Activated naive CD4-positive, alpha-beta T cell treated with anti-CD3 and anti-CD28 coated beads, Interleukin-2, amount 10 ng/mL, durations not matched to agents 7 days and 5 days (primary cell): ENCODE data around the gene AUTS2.

ENCODE experiments used
- CTCF ChIA-PET: fragments of 350-600 bp; sonication (Branson Sonifier 250); formaldehyde crosslinking; loops from one replicate; lab custom pipeline; 2021; ENCODE audit warnings: antibody characterized with exemption; lab: Charles Lee
- DNase-seq: peaks from one replicate; pipeline ENCODE4 v3.0.0-alpha.2; 2020
- H3K27ac Mint-ChIP-seq: one replicate; pipeline ENCODE4 v1.8.0; 2021; ENCODE audit warnings: mild to moderate bottlenecking, moderate library complexity, mixed read lengths
- H3K27me3 Mint-ChIP-seq: one replicate; pipeline ENCODE4 v1.8.0; 2021; ENCODE audit warnings: mild to moderate bottlenecking, mixed read lengths
- H3K36me3 Mint-ChIP-seq: one replicate; pipeline ENCODE4 v1.8.0; 2021; ENCODE audit warnings: mixed read lengths
- H3K4me1 Mint-ChIP-seq: one replicate; pipeline ENCODE4 v1.8.0; 2021; ENCODE audit warnings: mixed read lengths
- H3K4me3 Mint-ChIP-seq: one replicate; pipeline ENCODE4 v1.8.0; 2021; ENCODE audit warnings: mild to moderate bottlenecking, moderate library complexity, mixed read lengths
- H3K9me3 Mint-ChIP-seq: one replicate; pipeline ENCODE4 v1.8.0; 2021; ENCODE audit warnings: mixed read lengths

AUTS2 gene

GRCh38 chr7:69818636-69819332 is 220.5 kb downstream of the AUTS2 start:
- no peaks in the 10 kb centered on the region for H3K27me3 Mint-ChIP-seq
- CTCF ChIA-PET: no interaction called here
- peaks cover 1% of the 10 kb centered on the region for H3K9me3 Mint-ChIP-seq
- no peak overlapping the region for H3K27ac Mint-ChIP-seq
- no peaks in the 10 kb centered on the region for H3K36me3 Mint-ChIP-seq
- no peak overlapping the region for H3K4me3 Mint-ChIP-seq
- DNase-seq: no peak
- peaks cover 5% of the 10 kb centered on the region for H3K4me1 Mint-ChIP-seq

GRCh38 chr7:69819333-69819705 is 221.0 kb downstream of the AUTS2 start:
- H3K4me3 Mint-ChIP-seq: no peak overlapping the region
- H3K36me3 Mint-ChIP-seq: no peaks in the 10 kb centered on the region
- DNase-seq: no peak
- no peak overlapping the region for H3K27ac Mint-ChIP-seq
- H3K27me3 Mint-ChIP-seq: no peaks in the 10 kb centered on the region
- peaks cover 1% of the 10 kb centered on the region for H3K9me3 Mint-ChIP-seq
- peaks cover 6% of the 10 kb centered on the region for H3K4me1 Mint-ChIP-seq
- CTCF ChIA-PET: no interaction called here

- peaks cover 11% of the 10 kb centered on the region for H3K4me1 Mint-ChIP-seq
- H3K4me3 Mint-ChIP-seq: no peak overlapping the region
- H3K36me3 Mint-ChIP-seq: no peaks in the 10 kb centered on the region
- H3K27me3 Mint-ChIP-seq: no peaks in the 10 kb centered on the region
- no peak for DNase-seq
- CTCF ChIA-PET: no interaction called here
- H3K9me3 Mint-ChIP-seq: peaks cover 1% of the 10 kb centered on the region
- no peak overlapping the region for H3K27ac Mint-ChIP-seq
These were observed 222.4 kb downstream of the AUTS2 start for GRCh38 chr7:69820479-69821192.

GRCh38 chr7:69822386-69822785 is 224.1 kb downstream of the AUTS2 start:
- peaks cover 11% of the 10 kb centered on the region for H3K4me1 Mint-ChIP-seq
- H3K4me3 Mint-ChIP-seq: no peak overlapping the region
- DNase-seq: no peak
- H3K27ac Mint-ChIP-seq: no peak overlapping the region
- no peaks in the 10 kb centered on the region for H3K36me3 Mint-ChIP-seq
- CTCF ChIA-PET: no interaction called here
- no peaks in the 10 kb centered on the region for H3K27me3 Mint-ChIP-seq
- H3K9me3 Mint-ChIP-seq: peaks cover 1% of the 10 kb centered on the region

GRCh38 chr7:69823151-69823744 is 225.0 kb downstream of the AUTS2 start:
- H3K4me1 Mint-ChIP-seq: peaks cover 11% of the 10 kb centered on the region
- CTCF ChIA-PET: no interaction called here
- no peak overlapping the region for H3K27ac Mint-ChIP-seq
- no peaks in the 10 kb centered on the region for H3K36me3 Mint-ChIP-seq
- H3K9me3 Mint-ChIP-seq: peaks cover 1% of the 10 kb centered on the region
- DNase-seq: no peak
- peak overlapping the region; percentile 19 for H3K4me3 Mint-ChIP-seq
- H3K27me3 Mint-ChIP-seq: no peaks in the 10 kb centered on the region

GRCh38 chr7:69825113-69825972 is 227.1 kb downstream of the AUTS2 start:
- Mint-ChIP-seq H3K4me1 (peaks cover 11% of the 10 kb centered on the region), H3K27ac (no peak overlapping the region), H3K27me3 (no peaks in the 10 kb centered on the region), H3K9me3 (no peaks in the 10 kb centered on the region), H3K36me3 (no peaks in the 10 kb centered on the region), H3K4me3 (no peak overlapping the region)
- DNase-seq: no peak
- CTCF ChIA-PET: no interaction called here

GRCh38 chr7:69826283-69826682 is 228.0 kb downstream of the AUTS2 start:
- no peak overlapping the region for H3K4me3 Mint-ChIP-seq
- H3K27me3 Mint-ChIP-seq: no peaks in the 10 kb centered on the region
- no peaks in the 10 kb centered on the region for H3K9me3 Mint-ChIP-seq
- no peak overlapping the region for H3K27ac Mint-ChIP-seq
- CTCF ChIA-PET: interaction anchor here (0.7 kb wide), 1 partner anchor 314 kb away, joined by 3 read pairs; no protein-coding TSS in a partner anchor
- peaks cover 11% of the 10 kb centered on the region for H3K4me1 Mint-ChIP-seq
- no peaks in the 10 kb centered on the region for H3K36me3 Mint-ChIP-seq
- DNase-seq: no peak

GRCh38 chr7:69827140-69827539 is 228.9 kb downstream of the AUTS2 start:
- Mint-ChIP-seq H3K4me3 (no peak overlapping the region), H3K9me3 (no peaks in the 10 kb centered on the region), H3K36me3 (no peaks in the 10 kb centered on the region), H3K27ac (no peak overlapping the region), H3K27me3 (no peaks in the 10 kb centered on the region), H3K4me1 (peaks cover 11% of the 10 kb centered on the region)
- CTCF ChIA-PET: no interaction called here
- DNase-seq: no peak

- CTCF ChIA-PET: no interaction called here
- no peak for DNase-seq
- Mint-ChIP-seq H3K27me3 (no peaks in the 10 kb centered on the region), H3K4me3 (no peak overlapping the region), H3K9me3 (no peaks in the 10 kb centered on the region), H3K36me3 (no peaks in the 10 kb centered on the region), H3K4me1 (peaks cover 11% of the 10 kb centered on the region), H3K27ac (no peak overlapping the region)
These were observed 229.3 kb downstream of the AUTS2 start for GRCh38 chr7:69827558-69827957.

- Mint-ChIP-seq H3K4me1 (no peaks in the 10 kb centered on the region), H3K36me3 (no peaks in the 10 kb centered on the region), H3K27me3 (no peaks in the 10 kb centered on the region), H3K4me3 (no peak overlapping the region), H3K9me3 (no peaks in the 10 kb centered on the region), H3K27ac (no peak overlapping the region)
- CTCF ChIA-PET: no interaction called here
- no peak for DNase-seq
These were observed 234.1 kb downstream of the AUTS2 start for GRCh38 chr7:69832356-69832755.

- CTCF ChIA-PET: no interaction called here
- no peak overlapping the region for H3K4me3 Mint-ChIP-seq
These were observed 235.7 kb downstream of the AUTS2 start for GRCh38 chr7:69833964-69834363.

GRCh38 chr7:69836702-69837101 is 238.4 kb downstream of the AUTS2 start:
- Mint-ChIP-seq H3K27ac (no peak overlapping the region), H3K36me3 (no peaks in the 10 kb centered on the region), H3K9me3 (no peaks in the 10 kb centered on the region), H3K4me1 (no peaks in the 10 kb centered on the region), H3K27me3 (no peaks in the 10 kb centered on the region), H3K4me3 (no peak overlapping the region)
- no peak for DNase-seq
- CTCF ChIA-PET: no interaction called here

More at GRCh38 chr7:69833964-69834363, 235.7 kb downstream of the AUTS2 start:
- Mint-ChIP-seq H3K36me3 (no peaks in the 10 kb centered on the region), H3K9me3 (no peaks in the 10 kb centered on the region), H3K4me1 (no peaks in the 10 kb centered on the region), H3K27me3 (no peaks in the 10 kb centered on the region), H3K27ac (no peak overlapping the region)
- DNase-seq: no peak

GRCh38 chr7:69837387-69838068 is 239.3 kb downstream of the AUTS2 start:
- Mint-ChIP-seq H3K4me3 (no peak overlapping the region), H3K27ac (no peak overlapping the region), H3K36me3 (no peaks in the 10 kb centered on the region), H3K27me3 (no peaks in the 10 kb centered on the region), H3K9me3 (no peaks in the 10 kb centered on the region), H3K4me1 (no peaks in the 10 kb centered on the region)
- no peak for DNase-seq
- CTCF ChIA-PET: no interaction called here

- CTCF ChIA-PET: no interaction called here
- no peaks in the 10 kb centered on the region for H3K36me3 Mint-ChIP-seq
These were observed 241.5 kb downstream of the AUTS2 start for GRCh38 chr7:69839782-69840181.

More at GRCh38 chr7:69839782-69840181, 241.5 kb downstream of the AUTS2 start:
- no peaks in the 10 kb centered on the region for H3K4me1 Mint-ChIP-seq
- H3K27ac Mint-ChIP-seq: no peak overlapping the region
- H3K4me3 Mint-ChIP-seq: no peak overlapping the region
- H3K9me3 Mint-ChIP-seq: no peaks in the 10 kb centered on the region
- no peak for DNase-seq
- no peaks in the 10 kb centered on the region for H3K27me3 Mint-ChIP-seq
